ENCODE results near the gene MYRFL.
A peak's percentile ranks its signal among the peaks of the same experiment; 100 is the strongest.

The MYRFL gene

DNA sequence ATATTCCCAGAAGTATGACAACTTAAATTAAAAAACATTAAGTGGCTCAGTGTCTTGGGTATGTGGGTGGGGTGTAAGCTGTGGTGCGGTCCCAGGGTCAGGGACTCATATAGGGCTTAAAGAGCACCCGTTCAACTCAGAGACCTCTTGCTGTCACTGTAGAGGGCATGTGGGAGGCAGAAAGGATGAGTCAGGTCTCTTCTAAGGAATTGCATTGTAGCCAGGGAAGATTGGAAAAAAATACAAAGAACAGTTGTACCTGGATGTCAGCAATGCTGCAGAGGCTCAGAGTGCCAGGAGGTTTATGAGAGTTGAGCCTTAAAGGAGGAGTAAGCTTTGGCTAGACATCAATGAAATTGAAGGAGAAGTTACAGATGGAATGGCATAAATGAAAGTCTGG lies 104.1 kb downstream of the MYRFL start:
- Histone ChIP-seq H3K4me1 (ENCODE audit: control insufficient read depth in 1 of 2, insufficient read depth in 2 of 2, low read length in 2 of 2) (peaks cover 5 to 10% of the 10 kb centered on the region in 2 experiments), H3K4me2 (ENCODE audit: low read length) (no peak overlapping the region), H2BK5ac (ENCODE audit: low read depth, low read length, poor library complexity) (no peak overlapping the region), H4K91ac (ENCODE audit: low read depth, low read length) (no peak overlapping the region), H3K79me1 (ENCODE audit: low read length) (peaks cover 2% of the 10 kb centered on the region), H3K79me2 (ENCODE audit: control insufficient read depth, insufficient read depth, low read length, poor library complexity) (no peaks in the 10 kb centered on the region), H3K9ac (ENCODE audit: low read length) (no peak overlapping the region), H3K9me3 (ENCODE audit: insufficient read depth, low read depth, low read length) (no peaks in the 10 kb centered on the region), H3K23ac (ENCODE audit: low read length) (no peak overlapping the region), H3K36me3 (ENCODE audit: control insufficient read depth in 1 of 2, insufficient read depth in 2 of 2, low read length in 2 of 2) (no peaks in the 10 kb centered on the region), H3K27me3 (ENCODE audit: insufficient read depth, low read length) (no peaks in the 10 kb centered on the region), H2AK5ac (ENCODE audit: low read length) (no peak overlapping the region), H3K4me3 (ENCODE audit: low read depth, low read length) (no peak overlapping the region), H3K14ac (ENCODE audit: low read length) (no peak overlapping the region), H3K27ac (ENCODE audit: low read depth, low read length) (no peak overlapping the region), H4K12ac (ENCODE audit: low read depth, low read length) (no peak overlapping the region), H4K8ac (ENCODE audit: low read depth, low read length) (no peak overlapping the region), H3K4ac (ENCODE audit: low read depth, low read length) (no peak overlapping the region), H3K18ac (ENCODE audit: low read length) (no peak overlapping the region), H2BK12ac (ENCODE audit: low read length) (no peak overlapping the region), H2AFZ (ENCODE audit: insufficient read depth, low read length, poor library complexity) (no peak overlapping the region), H2BK120ac (ENCODE audit: insufficient read depth, low read length, poor library complexity) (no peak overlapping the region)
- no peak for DNase-seq
- no CpG with 5 or more reads among the region's 2 CpGs for WGBS (ENCODE audit: extremely low coverage, insufficient coverage, insufficient read length)

DNA sequence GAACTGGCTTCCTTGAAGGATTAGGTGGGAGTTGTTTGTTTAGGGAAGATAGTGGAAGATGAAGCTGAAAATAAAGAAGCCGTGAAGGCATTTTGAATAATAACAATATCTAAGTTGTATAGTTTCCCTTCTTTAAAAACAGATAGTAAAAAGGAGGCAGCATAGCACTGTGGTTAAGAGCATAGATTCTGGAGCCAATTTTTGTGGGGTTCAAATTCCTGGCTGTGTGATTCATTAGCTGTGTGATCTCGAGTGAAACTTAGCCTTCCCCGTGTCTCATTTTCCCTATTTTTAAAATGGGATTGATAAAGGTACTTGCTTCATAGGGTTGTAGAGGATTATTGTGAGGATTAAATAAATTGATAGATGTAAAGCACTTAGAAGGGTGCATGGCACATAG lies 104.5 kb downstream of the MYRFL start:
- no peak overlapping the region for H3K4ac ChIP-seq (ENCODE audit: low read depth, low read length)
- no peak overlapping the region for H2AK5ac ChIP-seq (ENCODE audit: low read length)
- peaks cover 2% of the 10 kb centered on the region for H3K79me1 ChIP-seq (ENCODE audit: low read length)

GRCh38 chr12:69931569-69931968 lies 106.5 kb downstream of the MYRFL start:
- no peak overlapping the region for H3K4me3 ChIP-seq (ENCODE audit: low read depth, low read length)
- H4K91ac ChIP-seq (ENCODE audit: low read depth, low read length), result no peak overlapping the region
- H2BK12ac ChIP-seq (ENCODE audit: low read length), result no peak overlapping the region
- H4K12ac ChIP-seq (ENCODE audit: low read depth, low read length), result no peak overlapping the region
- no peak overlapping the region for H3K4ac ChIP-seq (ENCODE audit: low read depth, low read length)
- no peak for DNase-seq
- no peak overlapping the region for H2AFZ ChIP-seq (ENCODE audit: insufficient read depth, low read length, poor library complexity)
- peaks cover 6% of the 10 kb centered on the region for H3K79me1 ChIP-seq (ENCODE audit: low read length)
- H3K14ac ChIP-seq (ENCODE audit: low read length), result no peak overlapping the region
- no peak overlapping the region for H3K27ac ChIP-seq (ENCODE audit: low read depth, low read length)
- H3K4me1 ChIP-seq (ENCODE audit: control insufficient read depth in 1 of 2, insufficient read depth in 2 of 2, low read length in 2 of 2), result peaks cover 18% of the 10 kb centered on the region in 2 experiments
- no peaks in the 10 kb centered on the region for H3K9me3 ChIP-seq (ENCODE audit: insufficient read depth, low read depth, low read length)
- no peak overlapping the region for H3K23ac ChIP-seq (ENCODE audit: low read length)
- no peak overlapping the region for H2AK5ac ChIP-seq (ENCODE audit: low read length)
- no peaks in the 10 kb centered on the region for H3K27me3 ChIP-seq (ENCODE audit: insufficient read depth, low read length)
- H3K9ac ChIP-seq (ENCODE audit: low read length), result no peak overlapping the region
- no peak overlapping the region for H3K4me2 ChIP-seq (ENCODE audit: low read length)
- no peak overlapping the region for H4K8ac ChIP-seq (ENCODE audit: low read depth, low read length)
- no peaks in the 10 kb centered on the region for H3K79me2 ChIP-seq (ENCODE audit: control insufficient read depth, insufficient read depth, low read length, poor library complexity)
- H3K36me3 ChIP-seq (ENCODE audit: control insufficient read depth in 1 of 2, insufficient read depth in 2 of 2, low read length in 2 of 2), result no peaks in the 10 kb centered on the region
- no peak overlapping the region for H2BK120ac ChIP-seq (ENCODE audit: insufficient read depth, low read length, poor library complexity)
- no peak overlapping the region for H2BK5ac ChIP-seq (ENCODE audit: low read depth, low read length, poor library complexity)
- WGBS (ENCODE audit: extremely low coverage, insufficient coverage, insufficient read length), result no CpG with 5 or more reads among the region's 2 CpGs
- H3K18ac ChIP-seq (ENCODE audit: low read length), result no peak overlapping the region

More for the DNA sequence above, 104.5 kb downstream of the MYRFL start:
- no peak for DNase-seq
- Histone ChIP-seq H3K27me3 (ENCODE audit: insufficient read depth, low read length) (no peaks in the 10 kb centered on the region), H4K8ac (ENCODE audit: low read depth, low read length) (no peak overlapping the region), H2BK120ac (ENCODE audit: insufficient read depth, low read length, poor library complexity) (no peak overlapping the region), H3K4me3 (ENCODE audit: low read depth, low read length) (no peak overlapping the region), H3K4me1 (ENCODE audit: control insufficient read depth in 1 of 2, insufficient read depth in 2 of 2, low read length in 2 of 2) (peaks cover 5 to 10% of the 10 kb centered on the region in 2 experiments), H3K36me3 (ENCODE audit: control insufficient read depth in 1 of 2, insufficient read depth in 2 of 2, low read length in 2 of 2) (no peaks in the 10 kb centered on the region), H2BK12ac (ENCODE audit: low read length) (no peak overlapping the region), H3K27ac (ENCODE audit: low read depth, low read length) (no peak overlapping the region), H3K9ac (ENCODE audit: low read length) (no peak overlapping the region), H2AFZ (ENCODE audit: insufficient read depth, low read length, poor library complexity) (no peak overlapping the region), H3K23ac (ENCODE audit: low read length) (no peak overlapping the region), H3K14ac (ENCODE audit: low read length) (no peak overlapping the region), H3K4me2 (ENCODE audit: low read length) (no peak overlapping the region), H4K12ac (ENCODE audit: low read depth, low read length) (no peak overlapping the region), H4K91ac (ENCODE audit: low read depth, low read length) (no peak overlapping the region), H3K9me3 (ENCODE audit: insufficient read depth, low read depth, low read length) (no peaks in the 10 kb centered on the region), H3K79me2 (ENCODE audit: control insufficient read depth, insufficient read depth, low read length, poor library complexity) (no peaks in the 10 kb centered on the region), H3K18ac (ENCODE audit: low read length) (no peak overlapping the region), H2BK5ac (ENCODE audit: low read depth, low read length, poor library complexity) (no peak overlapping the region)
- no CpG with 5 or more reads among the region's 3 CpGs for WGBS (ENCODE audit: extremely low coverage, insufficient coverage, insufficient read length)

DNA sequence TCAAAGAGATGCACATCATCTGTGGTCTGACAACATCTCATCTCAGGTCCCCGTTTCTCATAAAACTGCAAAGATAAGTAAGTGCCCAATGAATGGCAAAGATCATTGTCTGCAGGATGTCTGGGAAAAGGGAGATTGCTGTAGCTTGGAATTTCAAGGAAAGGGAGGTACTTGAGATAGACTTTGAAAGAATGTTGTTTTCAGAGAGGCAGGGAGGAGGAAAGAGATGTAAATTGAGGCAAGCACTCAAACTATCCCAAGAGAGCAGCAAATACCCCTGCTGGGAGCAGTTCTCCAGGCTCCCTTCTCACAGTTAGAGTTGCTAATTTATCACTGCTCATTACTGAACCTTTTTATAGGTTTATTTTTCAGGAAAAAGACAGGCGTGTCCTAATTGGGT lies 107.1 kb downstream of the MYRFL start:
- H3K14ac ChIP-seq (ENCODE audit: low read length), result no peak overlapping the region
- no peaks in the 10 kb centered on the region for H3K79me2 ChIP-seq (ENCODE audit: control insufficient read depth, insufficient read depth, low read length, poor library complexity)
- H2BK12ac ChIP-seq (ENCODE audit: low read length), result no peak overlapping the region

More for the DNA sequence above, 107.1 kb downstream of the MYRFL start:
- DNase-seq, result no peak
- Histone ChIP-seq H4K8ac (ENCODE audit: low read depth, low read length) (no peak overlapping the region), H3K27ac (ENCODE audit: low read depth, low read length) (peak overlapping the region; percentile 32), H3K27me3 (ENCODE audit: insufficient read depth, low read length) (no peaks in the 10 kb centered on the region), H3K79me1 (ENCODE audit: low read length) (peaks cover 6% of the 10 kb centered on the region), H4K91ac (ENCODE audit: low read depth, low read length) (no peak overlapping the region), H2AFZ (ENCODE audit: insufficient read depth, low read length, poor library complexity) (no peak overlapping the region), H3K4ac (ENCODE audit: low read depth, low read length) (no peak overlapping the region), H2AK5ac (ENCODE audit: low read length) (no peak overlapping the region), H3K9me3 (ENCODE audit: insufficient read depth, low read depth, low read length) (no peaks in the 10 kb centered on the region), H3K36me3 (ENCODE audit: control insufficient read depth in 1 of 2, insufficient read depth in 2 of 2, low read length in 2 of 2) (no peaks in the 10 kb centered on the region), H3K4me3 (ENCODE audit: low read depth, low read length) (no peak overlapping the region), H4K12ac (ENCODE audit: low read depth, low read length) (no peak overlapping the region), H3K9ac (ENCODE audit: low read length) (no peak overlapping the region), H3K18ac (ENCODE audit: low read length) (no peak overlapping the region), H2BK120ac (ENCODE audit: insufficient read depth, low read length, poor library complexity) (no peak overlapping the region), H2BK5ac (ENCODE audit: low read depth, low read length, poor library complexity) (no peak overlapping the region), H3K23ac (ENCODE audit: low read length) (no peak overlapping the region), H3K4me1 (ENCODE audit: control insufficient read depth in 1 of 2, insufficient read depth in 2 of 2, low read length in 2 of 2) (peaks cover 18% of the 10 kb centered on the region in 2 experiments), H3K4me2 (ENCODE audit: low read length) (no peak overlapping the region)
- WGBS (ENCODE audit: extremely low coverage, insufficient coverage, insufficient read length), result no CpG with 5 or more reads among the region's 2 CpGs

Data from trophoblast cell (in vitro differentiated cells and primary cell).